ENCODE data around the gene GPR183.
"Not testable (repeated sequence)": the region's sequence is repeated elsewhere in the genome, so short reads cannot be mapped to it uniquely, and the experiment has no call there.

GPR183 gene

GRCh38 chr13:99263126-99263785 lies 43.9 kb downstream of the GPR183 start:
- Mint-ChIP-seq H3K27ac (peak overlapping the region; percentile 80 to 85), H3K4me3 (no peak overlapping the region)

DNA sequence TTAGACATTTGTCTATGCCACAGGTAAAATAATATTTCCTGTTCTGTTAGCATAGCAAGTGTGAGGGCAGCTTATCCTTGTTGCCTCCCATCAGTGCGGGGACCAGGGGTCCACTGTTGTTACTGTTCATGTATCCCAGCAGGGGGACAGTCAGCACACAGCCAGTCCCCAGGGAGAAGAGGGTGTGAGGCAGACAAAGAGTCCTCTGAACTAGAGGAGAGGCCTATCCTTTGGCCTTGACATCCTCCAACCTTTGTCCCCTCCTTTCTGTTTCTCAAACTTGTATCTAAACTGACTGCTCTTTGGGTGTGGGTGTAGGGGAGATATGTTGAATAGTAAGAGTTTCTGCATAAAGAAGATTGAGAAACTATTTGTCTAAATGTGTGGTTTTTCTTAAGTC lies 46.1 kb downstream of the GPR183 start:
- no peaks in the 10 kb centered on the region for H3K9me3 Mint-ChIP-seq
- peak overlapping the region; percentile 78 to 84 for H3K27ac Mint-ChIP-seq
- H3K27me3 Mint-ChIP-seq = no peaks in the 10 kb centered on the region
- ATAC-seq (replicated peaks) = no peak
- DNase-seq = no peak
- H3K36me3 Mint-ChIP-seq (ENCODE audit: insufficient read depth) = peaks cover 17% of the 10 kb centered on the region
- H3K4me3 Mint-ChIP-seq = no peak overlapping the region
- peaks cover 44 to 63% of the 10 kb centered on the region in 2 donors for H3K4me1 Mint-ChIP-seq (ENCODE audit: low read depth in 2 of 2)

More at GRCh38 chr13:99263126-99263785, 43.9 kb downstream of the GPR183 start:
- no peaks in the 10 kb centered on the region for H3K9me3 Mint-ChIP-seq
- H3K36me3 Mint-ChIP-seq (ENCODE audit: insufficient read depth) = peaks cover 10% of the 10 kb centered on the region
- H3K27me3 Mint-ChIP-seq = no peaks in the 10 kb centered on the region
- H3K4me1 Mint-ChIP-seq (ENCODE audit: low read depth in 2 of 2) = peaks cover 40 to 54% of the 10 kb centered on the region in 2 donors
- no peak for ATAC-seq (replicated peaks)
- DNase-seq = no peak

- Mint-ChIP-seq H3K36me3 (ENCODE audit: insufficient read depth) (peaks cover 15% of the 10 kb centered on the region), H3K9me3 (no peaks in the 10 kb centered on the region), H3K27ac (peak overlapping the region; percentile 93 to 98), H3K4me1 (ENCODE audit: low read depth in 2 of 2) (peaks cover 42 to 62% of the 10 kb centered on the region in 2 donors), H3K27me3 (no peaks in the 10 kb centered on the region), H3K4me3 (peak overlapping the region; percentile 81 to 98)
- ATAC-seq (replicated peaks) = no peak
- no peak for DNase-seq
These were observed 47.0 kb downstream of the GPR183 start for GRCh38 chr13:99260216-99260615.

- Mint-ChIP-seq H3K27me3 (no peaks in the 10 kb centered on the region), H3K9me3 (no peaks in the 10 kb centered on the region), H3K27ac (peak overlapping the region; percentile 93 to 98), H3K4me3 (peak overlapping the region; percentile 81 to 98), H3K4me1 (ENCODE audit: low read depth in 2 of 2) (peaks cover 38 to 64% of the 10 kb centered on the region in 2 donors), H3K36me3 (ENCODE audit: insufficient read depth) (peaks cover 27% of the 10 kb centered on the region)
- ATAC-seq (replicated peaks) = peak; percentile 69
- DNase-seq = no peak
These were observed 48.3 kb downstream of the GPR183 start for GRCh38 chr13:99258946-99259345.

DNA sequence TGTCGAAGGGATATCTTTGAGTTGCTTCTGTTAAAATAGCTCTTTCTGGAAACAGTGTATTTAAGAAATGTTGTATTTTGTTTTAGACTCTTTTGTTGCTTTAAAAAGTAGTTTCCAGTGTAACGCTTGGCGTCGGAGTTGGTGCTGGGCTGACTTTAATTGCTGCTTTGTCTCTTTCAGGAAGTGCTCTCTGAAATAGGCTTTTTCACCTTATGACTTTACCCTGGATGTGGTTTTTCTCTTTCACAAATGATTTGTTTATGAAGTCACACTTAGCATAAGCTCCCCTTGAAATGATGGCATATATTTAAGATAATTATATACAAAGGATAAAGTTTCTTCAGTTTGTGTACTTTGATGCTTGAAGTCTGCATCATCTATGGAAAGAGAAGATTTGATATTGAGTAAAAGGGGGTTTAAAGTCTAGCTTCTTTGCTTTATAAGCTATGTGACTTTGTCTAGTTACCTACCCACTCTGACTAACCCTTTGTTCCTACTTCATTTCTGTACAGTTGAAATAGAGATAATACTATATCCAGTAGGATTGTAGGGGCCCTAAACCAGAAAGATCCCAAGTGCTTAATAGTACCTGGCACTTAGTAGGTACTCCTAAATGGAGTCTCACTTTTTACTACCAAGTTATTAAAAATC lies 48.9 kb downstream of the GPR183 start, which contains the start of gene GPR18:
TSS of gene GPR18 (minus strand) at position 170 of the 651 bp plus-strand sequence. CDS start 2,507 bp downstream, outside the sequence.
- Mint-ChIP-seq H3K4me3 (peak within 1 kb of the TSS; percentile 81 to 98), H3K27ac (peak within 1 kb of the TSS; percentile 93 to 98), H3K4me1 (ENCODE audit: low read depth in 2 of 2) (peaks cover 33 to 63% of the 10 kb centered on the region in 2 donors), H3K36me3 (ENCODE audit: insufficient read depth) (peaks cover 34% of the 10 kb centered on the region), H3K27me3 (no peaks in the 10 kb centered on the region), H3K9me3 (no peaks in the 10 kb centered on the region)
- peak; percentile 82 for ATAC-seq (replicated peaks)
- no peak for DNase-seq

DNA sequence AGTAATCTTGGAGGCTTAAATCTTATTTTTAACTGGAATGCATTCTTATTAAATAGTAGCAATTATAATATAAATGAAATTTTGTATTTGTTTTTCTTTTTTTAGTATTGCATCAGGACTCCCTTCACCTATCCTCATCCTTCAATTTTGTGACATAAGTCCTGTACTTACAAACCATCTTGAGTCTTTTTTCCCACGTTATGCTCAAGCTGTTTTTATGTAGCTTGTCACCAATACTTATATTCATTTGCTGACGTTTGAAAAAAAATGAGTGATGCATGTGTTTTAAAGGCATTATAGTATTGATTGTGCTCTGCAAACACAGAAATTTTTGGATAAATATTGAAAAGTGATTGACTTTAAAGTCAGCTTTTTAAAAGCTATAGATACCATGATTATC lies 49.9 kb downstream of the GPR183 start:
- DNase-seq (no peak), ATAC-seq (replicated peaks) (no peak)
- H3K4me3 Mint-ChIP-seq = peak overlapping the region; percentile 81 to 88
- H3K36me3 Mint-ChIP-seq (ENCODE audit: insufficient read depth) = peaks cover 37% of the 10 kb centered on the region
- H3K27me3 Mint-ChIP-seq = no peaks in the 10 kb centered on the region
- H3K27ac Mint-ChIP-seq = peak overlapping the region; percentile 84 to 98
- H3K4me1 Mint-ChIP-seq (ENCODE audit: low read depth in 2 of 2) = peaks cover 30 to 60% of the 10 kb centered on the region in 2 donors
- H3K9me3 Mint-ChIP-seq = no peaks in the 10 kb centered on the region

GRCh38 chr13:99256709-99257108 lies 50.5 kb downstream of the GPR183 start:
- Mint-ChIP-seq H3K27me3 (no peaks in the 10 kb centered on the region), H3K4me1 (ENCODE audit: low read depth in 2 of 2) (peaks cover 34 to 66% of the 10 kb centered on the region in 2 donors), H3K27ac (peak overlapping the region; percentile 84 to 98), H3K36me3 (ENCODE audit: insufficient read depth) (peaks cover 37% of the 10 kb centered on the region), H3K9me3 (no peaks in the 10 kb centered on the region), H3K4me3 (peak overlapping the region; percentile 78 to 88)
- peak; percentile 35 for ATAC-seq (replicated peaks)
- DNase-seq = no peak

GRCh38 chr13:99256283-99256682 lies 50.9 kb downstream of the GPR183 start:
- Mint-ChIP-seq H3K27ac (peak overlapping the region; percentile 84 to 98), H3K4me1 (ENCODE audit: low read depth in 2 of 2) (peaks cover 39 to 67% of the 10 kb centered on the region in 2 donors)

GRCh38 chr13:99255271-99255670 lies 51.9 kb downstream of the GPR183 start:
- peaks cover 44 to 71% of the 10 kb centered on the region in 2 donors for H3K4me1 Mint-ChIP-seq (ENCODE audit: low read depth in 2 of 2)
- DNase-seq = no peak
- H3K9me3 Mint-ChIP-seq = no peaks in the 10 kb centered on the region
- peaks cover 37% of the 10 kb centered on the region for H3K36me3 Mint-ChIP-seq (ENCODE audit: insufficient read depth)
- peak overlapping the region; percentile 84 to 99 for H3K27ac Mint-ChIP-seq
- ATAC-seq (replicated peaks) = no peak
- H3K4me3 Mint-ChIP-seq = peak overlapping the region; percentile 78 to 88
- H3K27me3 Mint-ChIP-seq = no peaks in the 10 kb centered on the region

More at GRCh38 chr13:99256283-99256682, 50.9 kb downstream of the GPR183 start:
- no peaks in the 10 kb centered on the region for H3K9me3 Mint-ChIP-seq
- H3K4me3 Mint-ChIP-seq = peak overlapping the region; percentile 78 to 88
- H3K27me3 Mint-ChIP-seq = no peaks in the 10 kb centered on the region
- ATAC-seq (replicated peaks) (no peak), DNase-seq (no peak)
- peaks cover 37% of the 10 kb centered on the region for H3K36me3 Mint-ChIP-seq (ENCODE audit: insufficient read depth)

- Mint-ChIP-seq H3K4me1 (ENCODE audit: low read depth in 2 of 2) (peaks cover 43 to 71% of the 10 kb centered on the region in 2 donors), H3K9me3 (no peaks in the 10 kb centered on the region), H3K27ac (peak overlapping the region; percentile 84 to 99), H3K27me3 (no peaks in the 10 kb centered on the region), H3K4me3 (peak overlapping the region; percentile 78 to 88), H3K36me3 (ENCODE audit: insufficient read depth) (peaks cover 38% of the 10 kb centered on the region)
- DNase-seq = no peak
- peak; percentile 9 for ATAC-seq (replicated peaks)
These were observed 52.4 kb downstream of the GPR183 start for GRCh38 chr13:99254830-99255229.

DNA sequence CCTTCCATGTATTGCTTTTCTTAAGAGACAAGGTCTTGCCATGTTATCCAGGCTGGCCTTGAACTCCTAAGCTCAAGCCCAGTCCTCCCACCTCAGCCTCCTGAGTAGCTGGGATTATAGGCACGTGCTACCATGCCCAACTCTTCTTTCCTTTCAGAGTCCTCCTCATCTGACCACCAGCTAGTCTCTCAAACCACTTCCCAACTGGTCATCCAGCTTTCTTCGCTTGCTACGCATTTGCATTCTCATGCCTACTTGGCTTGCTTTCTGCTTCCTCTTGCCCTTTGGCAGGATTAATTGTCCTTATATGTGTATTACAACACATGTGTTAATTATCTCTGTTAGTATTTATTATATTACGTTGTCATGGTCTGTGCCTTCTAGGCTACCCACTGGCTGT lies 55.3 kb downstream of the GPR183 start:
- peak overlapping the region; percentile 8 to 67 for H3K27ac Mint-ChIP-seq
- ATAC-seq (replicated peaks) (no peak), DNase-seq (no peak)
- H3K27me3 Mint-ChIP-seq = no peaks in the 10 kb centered on the region
- H3K4me1 Mint-ChIP-seq (ENCODE audit: low read depth in 2 of 2) = peaks cover 41 to 57% of the 10 kb centered on the region in 2 donors
- H3K4me3 Mint-ChIP-seq = peak overlapping the region in 1 of 2 donors; percentile 9
- H3K36me3 Mint-ChIP-seq (ENCODE audit: insufficient read depth) = peaks cover 50% of the 10 kb centered on the region
- H3K9me3 Mint-ChIP-seq = peaks cover 0 to 6% of the 10 kb centered on the region in 2 donors

DNA sequence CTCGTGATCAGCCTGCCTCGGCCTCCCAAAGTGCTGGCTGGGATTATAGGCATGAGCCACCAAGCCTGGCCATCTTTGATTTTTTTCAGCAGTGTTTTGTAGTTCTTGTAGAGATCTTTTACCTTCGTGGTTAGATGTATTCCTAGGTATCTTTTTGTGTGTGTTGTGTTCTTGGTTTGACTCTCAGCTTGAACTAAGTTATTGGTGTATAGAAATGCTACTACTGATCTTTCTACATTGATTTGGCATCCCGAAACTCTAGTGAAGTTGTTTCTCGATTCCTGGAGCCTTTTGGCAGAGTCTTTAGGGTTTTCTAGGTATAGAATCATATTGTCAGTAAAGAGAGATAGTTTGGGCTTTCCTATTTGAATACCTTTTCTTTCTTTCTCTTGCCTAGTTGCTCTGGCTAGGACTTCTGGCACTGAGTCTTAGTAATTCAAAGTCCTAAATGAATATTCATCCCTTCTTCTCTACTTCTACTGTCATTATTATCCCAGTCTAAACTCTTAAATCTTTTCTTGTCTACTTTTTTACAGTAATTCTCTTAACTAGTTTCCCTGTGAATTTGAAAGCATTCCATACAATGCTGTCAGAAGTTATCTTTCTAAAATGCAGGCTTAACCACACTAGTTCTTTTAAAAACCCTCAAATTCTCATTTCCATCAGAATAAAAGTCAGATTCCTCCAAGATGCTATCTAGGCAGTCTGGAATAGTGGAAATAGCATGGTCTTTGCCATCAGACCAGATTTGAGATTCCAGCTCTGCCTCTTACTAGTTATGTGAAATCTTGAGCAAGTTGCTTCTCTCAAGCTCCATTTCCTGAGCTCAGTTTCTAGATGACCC lies 56.0 kb downstream of the GPR183 start:
- Mint-ChIP-seq H3K4me3 (peak overlapping the region in 1 of 2 donors; percentile 41), H3K27me3 (no peaks in the 10 kb centered on the region), H3K9me3 (peaks cover 0 to 6% of the 10 kb centered on the region in 2 donors), H3K4me1 (ENCODE audit: low read depth in 2 of 2) (peaks cover 38 to 54% of the 10 kb centered on the region in 2 donors), H3K27ac (peak overlapping the region; percentile 67 to 72), H3K36me3 (ENCODE audit: insufficient read depth) (peaks cover 45% of the 10 kb centered on the region)
- no peak for DNase-seq
- ATAC-seq (replicated peaks) = no peak

- ATAC-seq (replicated peaks); H3K9me3 Mint-ChIP-seq; H3K4me3 Mint-ChIP-seq; DNase-seq; H3K27me3 Mint-ChIP-seq: not testable (repeated sequence)
- Mint-ChIP-seq H3K4me1 (ENCODE audit: low read depth in 2 of 2) (peaks cover 27 to 42% of the 10 kb centered on the region in 2 donors), H3K36me3 (ENCODE audit: insufficient read depth) (peaks cover 40% of the 10 kb centered on the region), H3K27ac (peak overlapping the region; percentile 7 to 67)
These were observed 57.6 kb downstream of the GPR183 start for GRCh38 chr13:99249606-99250005.

All from effector memory CD8-positive, alpha-beta T cell (primary cell).